ENCODE data around the gene ST6GALNAC2.
"Not testable (repeated sequence)": the region's sequence is repeated elsewhere in the genome, so short reads cannot be mapped to it uniquely, and the experiment has no call there.

Gene ST6GALNAC2

DNA sequence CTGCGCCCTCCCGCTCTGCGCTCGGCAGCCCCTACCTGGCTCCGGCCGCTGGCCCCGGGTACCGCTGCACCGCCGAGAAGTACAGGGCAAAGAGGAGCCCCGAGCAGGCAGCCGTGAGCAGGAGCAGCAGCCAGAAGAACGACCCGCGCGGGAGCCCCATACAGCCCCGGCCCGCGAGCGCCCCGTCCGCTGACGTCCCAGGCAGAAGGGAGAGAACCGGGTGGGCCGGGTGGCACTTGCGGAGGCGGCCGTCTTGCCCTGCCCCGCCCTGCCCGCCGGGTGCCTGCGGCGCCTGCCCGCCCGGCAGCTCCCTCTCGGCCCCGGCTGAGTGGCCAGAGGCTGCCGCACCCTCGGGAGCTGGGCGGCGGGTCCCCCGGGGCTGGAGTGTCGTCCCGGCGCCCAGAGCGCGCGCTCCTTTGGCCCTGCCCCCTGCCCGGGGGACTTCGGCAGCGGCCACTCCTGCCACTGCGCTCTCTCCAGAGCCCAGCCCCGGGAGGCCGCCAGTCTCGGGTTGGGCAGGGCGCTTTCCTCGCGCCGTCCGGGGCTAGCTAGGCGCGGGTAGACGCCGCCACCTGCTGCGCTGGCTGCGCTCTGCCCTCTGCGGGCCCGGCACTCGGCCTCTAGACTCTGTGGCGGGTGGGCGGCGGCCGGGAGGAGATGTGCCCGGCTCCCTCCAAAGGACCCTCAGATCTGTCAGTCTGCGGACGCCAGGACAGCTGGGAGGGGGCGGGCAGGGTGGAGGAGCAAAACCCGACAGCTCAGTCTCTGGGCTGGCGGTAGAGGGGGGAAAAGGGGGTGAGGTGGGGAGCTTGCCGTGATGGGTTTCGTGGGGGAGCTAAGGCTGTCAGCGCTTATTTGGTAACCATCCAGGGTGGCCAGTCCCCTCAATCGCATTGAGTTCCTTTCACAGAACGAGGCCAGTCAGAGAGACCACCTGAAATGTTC lies at the start of gene ST6GALNAC2:
Gene ST6GALNAC2, minus strand, starts transcription at position 212 of the 945 bp plus-strand sequence. Its CDS starts 52 bp downstream, at position 160.
- DNase-seq: peak; percentile 82 to 94 (median 87)

DNA sequence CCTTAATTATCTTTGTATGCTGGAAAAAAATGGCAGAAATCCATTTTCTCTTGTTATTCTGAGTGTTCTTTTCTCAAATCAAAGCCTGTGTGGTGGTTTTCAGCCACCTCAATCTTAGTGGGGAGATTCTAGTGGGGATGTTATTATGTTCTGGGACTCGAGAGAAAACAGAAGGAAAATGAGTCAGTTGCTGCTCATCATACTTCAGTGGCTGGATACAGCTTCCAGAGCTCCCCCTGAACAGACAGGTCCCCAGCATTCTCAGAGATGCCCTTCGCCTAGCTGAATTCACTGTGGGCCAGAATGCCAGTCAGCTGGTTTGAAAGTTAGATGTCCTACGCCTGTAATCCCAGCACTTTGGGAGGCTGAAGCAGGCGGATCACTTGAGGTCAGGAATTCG lies 49.4 kb upstream of the ST6GALNAC2 start:
- DNase-seq: no peak

- DNase-seq: no peak
Measured at GRCh38 chr17:76633628-76634328, 48.1 kb upstream of the ST6GALNAC2 start.

DNA sequence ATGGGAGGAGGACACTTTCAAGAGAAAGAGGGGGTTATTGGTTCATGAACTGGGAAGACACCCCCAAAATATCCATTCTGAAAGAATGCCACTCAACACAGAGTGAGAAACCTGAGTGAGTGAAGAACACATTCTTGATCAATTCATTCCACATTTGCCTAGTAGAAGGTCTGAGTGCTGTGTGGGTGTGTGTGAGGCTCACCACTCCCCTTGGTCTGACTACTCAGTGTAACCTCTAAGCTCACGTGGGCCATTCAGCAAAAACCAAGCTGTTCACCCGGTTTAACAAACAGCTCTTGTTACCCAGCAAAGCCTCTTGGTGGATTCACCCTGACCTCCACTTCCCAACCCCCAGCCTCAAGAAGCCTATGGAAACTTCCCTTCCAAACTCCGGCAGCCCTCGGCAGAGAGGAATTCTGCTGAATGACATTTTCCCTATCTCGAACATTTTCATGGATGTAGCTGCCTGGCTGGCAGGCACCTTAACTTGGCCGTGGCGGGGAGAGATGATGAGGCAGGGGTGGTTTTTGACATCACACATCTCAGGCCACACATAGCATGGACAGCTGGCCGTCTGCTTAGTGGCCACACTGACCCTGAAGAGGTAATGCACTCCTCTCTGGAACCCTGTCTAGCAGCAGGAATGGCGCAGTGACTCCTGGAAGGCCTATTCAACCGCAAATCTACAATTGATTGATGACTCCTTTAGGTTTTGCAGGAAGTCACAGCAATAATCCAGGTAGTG lies 46.3 kb upstream of the ST6GALNAC2 start:
- DNase-seq: no peak

DNA sequence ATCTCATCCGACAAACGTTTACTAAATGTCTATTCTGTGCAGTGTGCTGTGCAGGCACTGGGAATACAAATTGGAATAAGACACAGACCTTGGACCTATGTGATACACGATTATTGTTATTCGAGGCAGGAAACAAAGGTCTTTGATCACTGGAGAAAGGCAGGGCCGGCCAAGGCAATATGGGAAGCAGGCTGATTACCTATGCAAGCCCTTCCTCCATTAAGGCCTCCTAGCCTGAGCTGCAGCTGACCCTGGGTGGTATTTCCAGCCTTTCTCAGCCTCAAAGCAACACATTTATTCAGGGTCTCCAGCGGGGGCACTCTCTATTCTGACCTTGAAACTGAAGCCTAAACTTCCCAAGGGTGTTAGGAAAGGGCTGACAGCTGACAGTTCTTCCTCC lies 44.5 kb upstream of the ST6GALNAC2 start:
- no peak for DNase-seq

GRCh38 chr17:76627510-76627909 lies 41.9 kb upstream of the ST6GALNAC2 start:
- DNase-seq: no peak

GRCh38 chr17:76626442-76626841 lies 40.8 kb upstream of the ST6GALNAC2 start:
- no peak for DNase-seq

GRCh38 chr17:76625496-76625895 lies 39.8 kb upstream of the ST6GALNAC2 start:
- DNase-seq: no peak

- DNase-seq: peak; percentile 78 to 91 (median 85)
Measured at GRCh38 chr17:76623271-76624146, 37.8 kb upstream of the ST6GALNAC2 start.

DNA sequence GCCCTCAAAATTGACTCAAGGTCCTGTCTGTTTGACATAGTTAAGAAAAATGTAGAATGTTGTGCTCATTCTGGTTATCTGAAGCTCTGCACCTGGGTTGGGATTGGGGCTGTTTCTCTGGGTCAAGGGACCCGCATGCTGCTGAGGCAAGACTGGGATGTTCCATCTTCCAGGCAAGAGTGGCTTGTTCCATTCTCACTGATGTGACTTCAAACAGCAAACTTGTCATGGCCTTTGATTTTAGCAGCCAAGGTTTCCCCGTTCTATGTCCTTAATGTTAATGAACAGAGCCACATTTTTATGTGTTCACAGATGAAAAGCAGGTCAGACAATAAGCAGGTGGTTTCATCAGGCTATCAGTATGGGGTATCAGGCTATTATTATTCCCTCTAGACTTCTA lies 32.2 kb upstream of the ST6GALNAC2 start:
- no peak for DNase-seq

DNA sequence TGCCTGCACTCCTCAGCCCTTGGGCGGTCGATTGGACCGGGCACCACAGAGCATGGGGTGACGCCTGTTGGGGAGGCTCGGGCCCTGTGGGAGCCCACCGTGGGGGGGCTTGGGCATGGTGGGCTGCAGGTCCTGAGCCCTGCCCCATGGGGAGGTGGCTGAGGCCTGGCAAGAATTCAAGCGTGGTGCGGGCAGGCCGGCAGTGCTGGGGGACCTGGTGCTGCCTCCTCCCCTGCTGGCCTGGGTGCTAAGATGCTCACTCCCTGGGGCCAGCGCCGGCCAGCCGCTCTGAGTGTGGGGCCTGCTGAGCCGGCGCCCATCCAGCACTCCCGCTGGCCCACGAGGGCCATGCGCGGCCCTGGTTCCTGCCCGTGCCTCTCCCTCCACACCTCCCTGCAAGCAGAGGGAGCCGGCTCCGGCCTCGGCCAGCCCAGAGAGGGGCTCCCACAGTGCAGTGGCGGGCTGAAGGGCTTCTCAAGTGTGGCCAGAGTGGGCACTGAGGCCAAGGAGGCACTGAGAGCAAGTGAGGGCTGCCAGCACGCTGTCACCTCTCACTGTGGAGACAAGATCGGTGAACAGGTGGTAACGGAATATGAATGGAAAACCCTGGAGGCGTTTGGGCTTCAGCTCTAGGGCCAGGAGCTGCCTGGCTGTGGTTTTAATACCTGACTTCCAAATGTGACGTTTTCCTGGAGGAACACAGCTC lies 29.4 kb upstream of the ST6GALNAC2 start:
- no peak for DNase-seq

DNA sequence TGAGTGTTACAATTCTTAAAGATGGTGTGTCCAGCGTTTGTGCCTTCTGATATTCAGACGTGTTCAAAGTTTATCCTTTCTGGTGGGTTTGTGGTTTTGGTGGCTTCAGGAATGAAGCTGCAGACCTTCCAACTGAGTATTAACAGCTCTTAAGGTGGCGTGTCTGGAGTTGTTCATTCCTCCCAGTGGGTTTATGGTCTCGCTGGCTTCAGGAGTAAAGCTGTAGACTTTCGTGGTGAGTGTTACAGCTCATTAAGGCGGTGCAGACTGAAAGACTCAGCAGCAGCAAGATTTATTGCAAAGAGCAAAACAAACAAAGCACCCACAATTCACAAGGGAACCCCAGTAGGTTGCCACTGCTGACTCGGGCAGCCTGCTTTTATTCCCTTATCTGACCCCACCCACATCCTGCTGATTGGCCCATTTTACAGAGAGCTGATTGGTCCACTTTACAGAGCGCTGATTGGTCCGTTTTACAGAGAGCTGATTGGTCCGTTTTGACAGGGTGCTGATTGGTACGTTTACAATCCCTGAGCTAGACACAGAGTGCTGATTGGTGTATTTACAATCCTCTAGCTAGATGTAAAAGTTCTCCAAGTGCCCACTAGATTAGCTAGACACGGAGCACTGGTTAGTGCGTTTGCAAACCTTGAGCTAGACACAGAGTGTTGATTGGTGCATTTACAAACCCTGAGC lies 28.6 kb upstream of the ST6GALNAC2 start:
- DNase-seq: not testable (repeated sequence)

DNA sequence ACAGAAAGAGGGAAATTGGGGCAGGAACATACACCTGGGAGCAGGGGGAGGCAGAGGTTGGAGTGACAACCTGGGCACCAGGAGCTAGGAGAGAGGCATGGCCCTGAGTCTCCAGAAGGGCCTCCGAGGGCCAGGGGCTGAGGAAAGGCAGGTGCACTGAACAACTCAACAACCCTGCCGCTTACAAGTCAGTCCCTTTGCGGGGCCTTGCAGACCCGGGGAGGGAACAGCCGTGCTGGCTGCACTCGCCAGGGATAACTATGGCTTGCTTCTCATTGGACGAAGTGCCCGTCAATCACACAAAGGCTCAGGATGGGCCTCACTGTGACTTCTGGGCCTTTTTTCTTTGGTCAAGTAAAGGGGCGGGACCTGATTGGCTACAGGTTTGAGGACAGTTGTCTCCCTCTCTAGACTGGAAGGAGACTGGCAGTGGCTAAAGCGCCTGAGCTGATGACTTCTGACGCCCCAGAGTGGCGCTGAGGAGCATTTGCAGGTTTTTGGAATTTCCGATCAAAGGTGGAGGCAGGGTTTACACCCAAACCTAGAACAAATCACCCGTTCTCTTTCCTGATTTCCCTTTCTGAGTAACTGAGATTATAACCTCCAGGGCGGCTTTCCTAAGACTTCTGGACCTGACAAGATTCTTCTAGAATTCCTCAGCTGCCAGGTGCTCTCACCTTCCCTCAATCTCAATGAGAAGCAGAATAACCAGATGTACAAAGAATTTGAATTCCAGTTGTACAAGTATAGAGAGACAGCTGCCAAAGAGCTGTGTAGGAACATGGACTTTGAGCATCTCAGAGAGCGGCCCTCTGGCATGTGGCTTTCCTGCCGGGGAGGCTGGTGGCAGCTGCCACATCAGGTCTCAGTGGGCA lies 27.6 kb upstream of the ST6GALNAC2 start:
- DNase-seq: peak in 1 of 3 donors; percentile 16

DNA sequence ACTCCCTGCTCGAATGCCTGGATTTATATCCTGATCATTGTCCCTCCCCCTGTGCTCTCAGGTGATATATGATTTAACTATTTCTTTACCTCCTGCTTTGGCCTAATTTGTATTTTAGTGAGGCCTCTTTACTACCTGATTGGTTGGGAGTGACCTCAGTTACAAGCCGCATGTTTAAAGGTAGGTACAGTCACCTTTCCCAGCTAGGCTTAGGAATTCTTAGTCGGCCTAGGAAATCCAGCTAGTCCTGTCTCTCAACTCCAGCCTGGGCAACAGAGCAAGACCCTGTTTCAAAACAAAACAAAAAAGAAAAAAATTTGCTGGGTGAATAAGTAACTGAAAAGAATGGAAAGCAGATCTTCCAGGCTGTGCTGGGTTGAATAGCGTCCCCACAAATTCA lies 26.8 kb upstream of the ST6GALNAC2 start:
- no peak for DNase-seq

GRCh38 chr17:76611758-76612157 lies 26.1 kb upstream of the ST6GALNAC2 start:
- no peak for DNase-seq

DNA sequence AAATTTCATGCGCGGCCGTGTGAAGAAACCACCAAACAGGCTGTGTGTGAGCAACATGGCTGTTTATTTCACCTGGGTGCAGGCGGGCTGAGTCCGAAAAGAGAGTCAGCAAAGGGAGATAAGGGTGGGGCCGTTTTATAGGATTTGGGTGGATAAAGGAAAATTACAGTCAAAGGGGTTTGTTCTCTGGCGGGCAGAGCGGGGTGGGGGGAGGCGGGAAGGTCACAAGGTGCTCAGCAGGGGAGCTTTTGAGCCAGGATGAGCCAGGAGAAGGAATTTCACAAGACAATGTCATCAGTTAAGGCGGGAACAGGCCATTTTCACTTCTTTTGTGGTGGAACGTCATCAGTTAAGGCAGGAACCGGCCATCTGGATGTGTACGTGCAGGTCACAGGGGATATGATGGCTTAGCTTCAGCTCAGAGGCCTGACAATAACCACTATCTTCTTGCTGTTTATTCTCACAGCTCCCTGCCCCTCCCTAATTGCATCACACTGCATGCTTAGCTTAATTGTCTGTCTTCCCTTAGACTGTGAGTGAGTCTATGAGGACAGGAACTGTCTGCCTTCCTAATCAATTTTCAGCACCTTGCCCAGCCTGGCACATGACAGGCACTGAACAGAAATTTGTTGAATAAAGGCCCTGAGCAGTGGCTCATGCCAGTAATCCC lies 25.6 kb upstream of the ST6GALNAC2 start:
- peak in 1 of 3 donors; percentile 18 for DNase-seq

DNA sequence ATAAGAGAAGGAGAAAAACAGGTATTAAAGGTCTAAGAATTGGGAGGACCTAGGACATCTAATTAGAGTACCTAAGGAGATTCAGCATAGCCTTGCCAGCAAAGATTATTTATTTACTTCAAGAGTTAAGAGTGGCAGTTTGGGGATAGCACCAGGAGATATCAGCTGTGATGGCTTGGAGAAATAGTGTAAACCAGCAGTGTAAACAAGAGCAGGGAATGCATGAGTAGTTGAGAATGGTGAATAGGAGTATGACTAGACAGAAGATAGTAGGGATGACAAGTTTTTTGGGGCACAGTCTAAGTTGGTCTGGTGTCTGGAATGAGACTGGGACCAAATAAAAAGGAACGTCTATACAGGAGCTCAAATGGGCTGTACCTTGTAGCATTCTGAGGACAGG lies 21.0 kb upstream of the ST6GALNAC2 start:
- DNase-seq: not testable (repeated sequence)

GRCh38 chr17:76601065-76601464 lies 15.4 kb upstream of the ST6GALNAC2 start:
- DNase-seq: no peak
